ENCODE data around the gene TMEM121B. TPM values are rescaled to one million over a fixed set of nuclear protein-coding genes. Genes with fewer than 3 reads are reported as not detected.

Gene TMEM121B
- total and polyA plus RNA-seq, 2 donors (not counting 1 experiment from before 2014, with no cell fraction given), result 0.12 TPM; not detected in 1

- intact Hi-C loops (cut with micrococcal nuclease), result no loop called here
- H3K9me3 ChIP-seq (ENCODE audit: control extremely low read depth in 1 of 3, control insufficient read depth in 2 of 3, insufficient read depth in 1 of 3, low read length in 2 of 3), result no peaks in the 10 kb centered on the region
- H3K4me2 ChIP-seq (replicated peaks; ENCODE audit: low read depth, low read length, poor library complexity, severe bottlenecking), result no peak overlapping the region
- H3K27me3 ChIP-seq (replicated peaks in 1 of 4; ENCODE audit: control extremely low read depth in 1 of 4, control insufficient read depth in 3 of 4, insufficient read depth in 4 of 4, low read length in 3 of 4), result no peaks in the 10 kb centered on the region
- WGBS (ENCODE audit: insufficient coverage), result over 99% methylated on average over 8 of the region's 8 CpGs
- DNase-seq, result no peak
- no peak overlapping the region for H2AFZ ChIP-seq (ENCODE audit: insufficient read depth, low read depth, low read length, poor library complexity, severe bottlenecking)
- H3K36me3 ChIP-seq (replicated peaks in 1 of 2; ENCODE audit: control extremely low read depth in 1 of 2, control insufficient read depth in 1 of 2, extremely low read depth in 1 of 2, insufficient read depth in 2 of 2, low read length in 1 of 2), result peaks cover 0 to 53% of the 10 kb centered on the region in 2 experiments
- H3K4me3 ChIP-seq (ENCODE audit: control extremely low read depth in 1 of 5, extremely low read depth in 1 of 5, insufficient read depth in 1 of 5, low read depth in 2 of 5, low read length in 4 of 5), result no peak overlapping the region
- ChIA-PET CTCF (interaction anchor here (0.6 kb wide), 1 partner anchor 65 kb away, joined by 4 read pairs; no protein-coding TSS in a partner anchor), POLR2A (no interaction called here)
- Mint-ChIP-seq H3K27me3 (no peaks in the 10 kb centered on the region), H3K4me3 (no peak overlapping the region), H3K9me3 (ENCODE audit: insufficient read depth) (no peaks in the 10 kb centered on the region), H3K4me1 (no peaks in the 10 kb centered on the region), H3K27ac (no peak overlapping the region)
- no peak for TF ChIP-seq EZH2 (IDR thresholded peaks at IDR 0.05; ENCODE audit: borderline replicate concordance, insufficient read depth, low read depth, low read length, poor library complexity, severe bottlenecking)
- no peak for TF ChIP-seq CTCF (IDR thresholded peaks at IDR 0.05)
- H4K20me1 ChIP-seq (ENCODE audit: control insufficient read depth, insufficient read depth, low read length, poor library complexity, severe bottlenecking), result no peaks in the 10 kb centered on the region
- no peak overlapping the region for H3K9ac ChIP-seq (ENCODE audit: low read length)
- H3K27ac ChIP-seq (ENCODE audit: low read length in 2 of 2), result no peak overlapping the region
- H3K4me1 ChIP-seq (ENCODE audit: control insufficient read depth in 2 of 2, insufficient read depth in 2 of 2, low read length in 2 of 2), result no peaks in the 10 kb centered on the region
- ATAC-seq (ENCODE audit: low read depth), result no peak
- peaks cover 7% of the 10 kb centered on the region for H3K79me2 ChIP-seq (ENCODE audit: control insufficient read depth, insufficient read depth, low read length)
Observed at GRCh38 chr22:17143826-17144225, 22.7 kb upstream of the TMEM121B start.

GRCh38 chr22:17143101-17143500 lies 21.9 kb upstream of the TMEM121B start:
- intact Hi-C loops (cut with micrococcal nuclease), result no loop called here
- DNase-seq (no peak), ATAC-seq (ENCODE audit: low read depth) (no peak)
- no peak overlapping the region for H3K9ac ChIP-seq (ENCODE audit: low read length)
- POLR2A ChIA-PET, result no interaction called here
- H3K4me2 ChIP-seq (replicated peaks; ENCODE audit: low read depth, low read length, poor library complexity, severe bottlenecking), result no peak overlapping the region
- TF ChIP-seq CTCF (IDR thresholded peaks at IDR 0.05) (no peak), EZH2 (IDR thresholded peaks at IDR 0.05; ENCODE audit: borderline replicate concordance, insufficient read depth, low read depth, low read length, poor library complexity, severe bottlenecking) (no peak)
- no peaks in the 10 kb centered on the region for H3K9me3 Mint-ChIP-seq (ENCODE audit: insufficient read depth)
- H3K4me3 ChIP-seq (ENCODE audit: control extremely low read depth in 1 of 5, extremely low read depth in 1 of 5, insufficient read depth in 1 of 5, low read depth in 2 of 5, low read length in 4 of 5), result no peak overlapping the region
- no peaks in the 10 kb centered on the region for H4K20me1 ChIP-seq (ENCODE audit: control insufficient read depth, insufficient read depth, low read length, poor library complexity, severe bottlenecking)
- WGBS (ENCODE audit: insufficient coverage), result 100% methylated on average over 5 of the region's 9 CpGs
- H3K27ac Mint-ChIP-seq, result no peak overlapping the region
- no peaks in the 10 kb centered on the region for H3K9me3 ChIP-seq (ENCODE audit: control extremely low read depth in 1 of 3, control insufficient read depth in 2 of 3, insufficient read depth in 1 of 3, low read length in 2 of 3)
- peaks cover under 1% of the 10 kb centered on the region for H3K79me2 ChIP-seq (ENCODE audit: control insufficient read depth, insufficient read depth, low read length)
- no peak overlapping the region for H3K4me3 Mint-ChIP-seq
- H3K36me3 ChIP-seq (replicated peaks in 1 of 2; ENCODE audit: control extremely low read depth in 1 of 2, control insufficient read depth in 1 of 2, extremely low read depth in 1 of 2, insufficient read depth in 2 of 2, low read length in 1 of 2), result peaks cover 0 to 50% of the 10 kb centered on the region in 2 experiments
- H3K4me1 ChIP-seq (ENCODE audit: control insufficient read depth in 2 of 2, insufficient read depth in 2 of 2, low read length in 2 of 2), result no peaks in the 10 kb centered on the region
- H3K27ac ChIP-seq (ENCODE audit: low read length in 2 of 2), result no peak overlapping the region
- H2AFZ ChIP-seq (ENCODE audit: insufficient read depth, low read depth, low read length, poor library complexity, severe bottlenecking), result no peak overlapping the region
- CTCF ChIA-PET, result no interaction called here
- H3K27me3 Mint-ChIP-seq, result no peaks in the 10 kb centered on the region
- no peaks in the 10 kb centered on the region for H3K27me3 ChIP-seq (replicated peaks in 1 of 4; ENCODE audit: control extremely low read depth in 1 of 4, control insufficient read depth in 3 of 4, insufficient read depth in 4 of 4, low read length in 3 of 4)
- no peaks in the 10 kb centered on the region for H3K4me1 Mint-ChIP-seq
